Common myeloid progenitor, CD34-positive (primary cell): Measurements from ENCODE around the gene ADSS2. TPM values are rescaled to one million over a fixed set of nuclear protein-coding genes. Genes with fewer than 3 reads are reported as not detected.
"Not testable (repeated sequence)": the region's sequence is repeated elsewhere in the genome, so short reads cannot be mapped to it uniquely, and the experiment has no call there.

Source experiments
- CTCF ChIA-PET: fragments of 350-600 bp; sonication (Branson Sonifier 250); formaldehyde crosslinking; loops from one replicate; lab custom pipeline; 2021; ENCODE audit warnings: antibody characterized with exemption; lab: Charles Lee
- POLR2A ChIA-PET: fragments of 350-600 bp; sonication (Branson Sonifier 250); formaldehyde crosslinking; loops from one replicate; lab custom pipeline; 2021; ENCODE audit warnings: antibody characterized with exemption; lab: Charles Lee
- DNase-seq, 3 donors: peaks; one replicate each; pipeline versions ENCODE4 v3.0.0 to v3.0.0-alpha.2; 2013
- H3K27ac ChIP-seq, 2 experiments: 1 replicate in 1 of 2; 2 replicates in 1 of 2; pipeline ENCODE4 v1.7.0; 2013; ENCODE audit warnings: inconsistent platforms in 2 of 2, low read length in 2 of 2, mild to moderate bottlenecking in 2 of 2, low read depth in 1 of 2, moderate library complexity in 1 of 2; ENCODE audit not compliant: severe bottlenecking in 2 of 2, insufficient read depth in 1 of 2, poor library complexity in 1 of 2
- H3K27me3 ChIP-seq, 5 experiments: replicated peaks in 2 of 5; 1 replicate in 3 of 5; 2 replicates in 2 of 5; pipeline versions ENCODE4 v1.6.1 to v1.7.0; 2013; ENCODE audit warnings: low read length in 4 of 5, mild to moderate bottlenecking in 2 of 5, moderate library complexity in 2 of 5, inconsistent platforms in 1 of 5; ENCODE audit not compliant: insufficient read depth in 5 of 5, control insufficient read depth in 4 of 5
- H3K36me3 ChIP-seq, 4 experiments: 1 replicate in 2 of 4; 2 replicates in 2 of 4; pipeline versions ENCODE4 v1.6.1 to v1.7.0; 2013; ENCODE audit warnings: low read length in 3 of 4, control low read depth in 1 of 4, mild to moderate bottlenecking in 1 of 4; ENCODE audit not compliant: control insufficient read depth in 4 of 4, insufficient read depth in 4 of 4
- H3K4me1 ChIP-seq, 4 experiments: 1 replicate in 3 of 4; 2 replicates in 1 of 4; pipeline versions ENCODE4 v1.6.1 to v1.7.1; 2013; ENCODE audit warnings: low read length in 3 of 4, mild to moderate bottlenecking in 3 of 4, control low read depth in 1 of 4, inconsistent platforms in 1 of 4, moderate library complexity in 1 of 4; ENCODE audit not compliant: control insufficient read depth in 4 of 4, insufficient read depth in 4 of 4; ENCODE audit errors: control extremely low read depth in 1 of 4
- H3K4me3 ChIP-seq, 7 experiments: 1 replicate in 4 of 7; 2 replicates in 3 of 7; pipeline versions ENCODE4 v1.5.1 to v1.7.0; 2013; ENCODE audit warnings: mild to moderate bottlenecking in 7 of 7, low read length in 6 of 7, moderate library complexity in 6 of 7, inconsistent platforms in 2 of 7, low read depth in 2 of 7, control low read depth in 1 of 7; ENCODE audit not compliant: insufficient read depth in 4 of 7, control insufficient read depth in 1 of 7; ENCODE audit errors: extremely low read depth in 1 of 7
- H3K9me3 ChIP-seq, 5 experiments: 1 replicate in 4 of 5; 2 replicates in 1 of 5; pipeline versions ENCODE4 v1.6.1 to v1.7.1; 2013; ENCODE audit warnings: low read length in 4 of 5, mild to moderate bottlenecking in 2 of 5, inconsistent platforms in 1 of 5, low read depth in 1 of 5, moderate library complexity in 1 of 5; ENCODE audit not compliant: control insufficient read depth in 4 of 5, insufficient read depth in 2 of 5; ENCODE audit errors: control extremely low read depth in 1 of 5
- WGBS: methylation state at CpG from one replicate; pipeline ENCODE4 v1.1.5; 2013; ENCODE audit not compliant: insufficient coverage; 5-methylcytosine and 5-hydroxymethylcytosine counted together
- polyA plus RNA-seq: library from polyadenylated mRNA; unstranded; fragments of 120-200 nt; gene quantifications from one replicate; pipeline ENCODE4 v1.2.1, GENCODE V29; 2013

Gene ADSS2
- 52.0 TPM for polyA plus RNA-seq

DNA sequence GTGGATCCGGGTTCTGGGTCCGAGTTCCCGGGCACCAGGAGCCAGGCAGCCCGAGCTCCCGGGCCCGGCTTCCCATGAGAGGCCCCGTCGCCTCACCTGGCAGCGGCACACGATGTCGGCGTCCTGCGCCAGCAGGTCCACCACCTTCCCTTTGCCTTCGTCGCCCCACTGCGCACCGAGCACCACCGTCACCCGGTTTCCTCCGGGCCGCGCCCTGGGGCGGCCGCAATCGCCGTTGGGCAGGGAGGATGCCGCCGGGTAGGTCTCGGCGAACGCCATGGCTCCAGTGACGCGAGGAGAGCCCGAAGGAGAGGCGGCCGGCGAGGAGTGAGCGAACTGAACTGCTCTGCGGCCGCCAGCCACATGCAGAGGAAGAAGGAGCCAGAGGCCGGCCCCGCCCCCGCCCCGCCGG, at the start of gene ADSS2:
Gene ADSS2 (minus strand): TSS at position 371 of the 412 bp plus-strand sequence. CDS start 92 bp downstream, at position 279.
- POLR2A ChIA-PET, result interaction anchor here (0.9 to 1.0 kb wide), 2 partner anchors 126 to 129 kb away, joined by 3 to 4 read pairs; no protein-coding TSS in a partner anchor
- CTCF ChIA-PET, result interaction anchor here (0.9 kb wide), 1 partner anchor 127 kb away, joined by 3 read pairs; no protein-coding TSS in a partner anchor
- H3K27me3 ChIP-seq, result no peaks in the 10 kb centered on the region
- H3K4me1 ChIP-seq, result peaks cover 11 to 30% (median 24%) of the 10 kb centered on the region in 4 experiments
- DNase-seq, result no peak
- H3K4me3 ChIP-seq, result peak within 1 kb of the TSS; percentile 87 to 96 (median 90)
- H3K36me3 ChIP-seq, result peaks cover 0 to 9% (median 2%) of the 10 kb centered on the region in 4 experiments
- no peaks in the 10 kb centered on the region for H3K9me3 ChIP-seq
- H3K27ac ChIP-seq, result peak within 1 kb of the TSS; percentile 75 to 90
- under 1% methylated on average over 37 of the region's 45 CpGs for WGBS

- H3K9me3 ChIP-seq, H3K27me3 ChIP-seq, CTCF ChIA-PET, H3K36me3 ChIP-seq, H3K4me1 ChIP-seq, H3K27ac ChIP-seq, H3K4me3 ChIP-seq, DNase-seq, POLR2A ChIA-PET: not testable (repeated sequence)
- 86% methylated on average over 2 of the region's 4 CpGs for WGBS
Observed at GRCh38 chr1:244500515-244500914, 48.8 kb upstream of the ADSS2 start.

DNA sequence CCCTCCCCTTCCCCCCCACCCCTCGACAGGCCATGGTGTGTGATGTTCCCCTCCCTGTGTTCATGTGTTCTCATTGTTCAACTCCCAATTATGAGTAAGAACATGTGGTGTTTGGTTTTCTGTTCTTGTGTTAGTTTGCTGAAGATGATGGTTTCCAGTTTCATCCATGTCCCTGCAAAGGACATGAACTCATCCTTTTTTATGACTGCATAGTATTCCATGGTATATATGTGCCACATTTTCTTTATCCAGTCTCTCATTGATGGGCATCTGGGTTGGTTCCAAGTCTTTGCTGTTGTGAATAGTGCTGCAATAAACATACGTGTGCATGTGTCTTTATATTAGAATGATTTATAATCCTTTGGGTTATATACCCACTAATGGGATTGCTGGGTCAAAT, 47.8 kb upstream of the ADSS2 start:
- CTCF ChIA-PET, DNase-seq, H3K27ac ChIP-seq, H3K4me1 ChIP-seq, POLR2A ChIA-PET, H3K9me3 ChIP-seq, H3K27me3 ChIP-seq, H3K36me3 ChIP-seq, H3K4me3 ChIP-seq: not testable (repeated sequence)
- no CpG with 5 or more reads among the region's 2 CpGs for WGBS

- H3K9me3 ChIP-seq, result peaks cover 0 to 2% (median 0%) of the 10 kb centered on the region in 5 experiments
- CTCF ChIA-PET, result no interaction called here
- no peak overlapping the region for H3K27ac ChIP-seq
- H3K4me1 ChIP-seq, result no peaks in the 10 kb centered on the region
- H3K4me3 ChIP-seq, result no peak overlapping the region
- no peaks in the 10 kb centered on the region for H3K27me3 ChIP-seq
- WGBS, result no CpG with 5 or more reads among the region's 1 CpG
- no peak for DNase-seq
- POLR2A ChIA-PET, result no interaction called here
- H3K36me3 ChIP-seq, result no peaks in the 10 kb centered on the region
Observed at GRCh38 chr1:244497805-244498204, 46.1 kb upstream of the ADSS2 start.

DNA sequence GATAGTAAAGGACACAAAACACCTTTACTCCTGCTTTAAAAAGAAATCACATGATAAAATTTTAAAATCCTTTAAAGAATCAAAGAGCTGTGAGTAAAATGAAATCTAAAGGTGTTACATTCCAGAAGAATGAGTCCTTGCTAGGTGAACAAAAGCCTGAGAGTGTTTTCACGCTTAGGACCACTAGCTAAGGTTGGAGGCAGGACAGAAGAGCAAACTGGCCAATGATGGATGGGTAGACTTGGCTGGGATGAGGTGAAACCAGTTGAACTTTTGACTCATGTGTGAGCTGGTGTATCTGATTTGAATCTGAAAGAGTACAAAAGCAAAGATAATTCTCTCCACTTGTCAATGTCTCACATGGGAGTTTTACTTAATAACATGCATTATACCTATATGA, 44.5 kb upstream of the ADSS2 start:
- Histone ChIP-seq H3K4me1 (no peaks in the 10 kb centered on the region), H3K36me3 (no peaks in the 10 kb centered on the region), H3K27ac (no peak overlapping the region), H3K4me3 (no peak overlapping the region), H3K27me3 (no peaks in the 10 kb centered on the region), H3K9me3 (no peaks in the 10 kb centered on the region)
- ChIA-PET CTCF (no interaction called here), POLR2A (no interaction called here)
- WGBS, result 100% methylated on average over 1 of the region's 1 CpG
- no peak for DNase-seq

GRCh38 chr1:244494653-244495052, 42.9 kb upstream of the ADSS2 start:
- Histone ChIP-seq H3K27ac (no peak overlapping the region), H3K27me3 (no peaks in the 10 kb centered on the region), H3K36me3 (no peaks in the 10 kb centered on the region), H3K4me3 (no peak overlapping the region), H3K9me3 (no peaks in the 10 kb centered on the region), H3K4me1 (no peaks in the 10 kb centered on the region)
- ChIA-PET CTCF (no interaction called here), POLR2A (no interaction called here)
- DNase-seq, result no peak
- no CpG with 5 or more reads among the region's 2 CpGs for WGBS

GRCh38 chr1:244484971-244485370, 33.3 kb upstream of the ADSS2 start:
- H3K4me1 ChIP-seq, POLR2A ChIA-PET, DNase-seq, H3K36me3 ChIP-seq, H3K27me3 ChIP-seq, H3K4me3 ChIP-seq, H3K9me3 ChIP-seq, H3K27ac ChIP-seq: not testable (repeated sequence)
- CTCF ChIA-PET, result interaction anchor here (1.0 kb wide), 1 partner anchor 10 kb away, joined by 3 read pairs; no protein-coding TSS in a partner anchor
- WGBS, result no CpG with 5 or more reads among the region's 3 CpGs
